ENCODE measurements around the gene SNX14. TPM values are rescaled to one million over a fixed set of nuclear protein-coding genes. Genes with fewer than 3 reads are reported as not detected.

Gene SNX14
- total and polyA plus RNA-seq, 2 of the 8 experiments (the other 6 are each of a cell fraction or from before 2014, with no cell fraction given) = 11.9 to 24.2 TPM

DNA sequence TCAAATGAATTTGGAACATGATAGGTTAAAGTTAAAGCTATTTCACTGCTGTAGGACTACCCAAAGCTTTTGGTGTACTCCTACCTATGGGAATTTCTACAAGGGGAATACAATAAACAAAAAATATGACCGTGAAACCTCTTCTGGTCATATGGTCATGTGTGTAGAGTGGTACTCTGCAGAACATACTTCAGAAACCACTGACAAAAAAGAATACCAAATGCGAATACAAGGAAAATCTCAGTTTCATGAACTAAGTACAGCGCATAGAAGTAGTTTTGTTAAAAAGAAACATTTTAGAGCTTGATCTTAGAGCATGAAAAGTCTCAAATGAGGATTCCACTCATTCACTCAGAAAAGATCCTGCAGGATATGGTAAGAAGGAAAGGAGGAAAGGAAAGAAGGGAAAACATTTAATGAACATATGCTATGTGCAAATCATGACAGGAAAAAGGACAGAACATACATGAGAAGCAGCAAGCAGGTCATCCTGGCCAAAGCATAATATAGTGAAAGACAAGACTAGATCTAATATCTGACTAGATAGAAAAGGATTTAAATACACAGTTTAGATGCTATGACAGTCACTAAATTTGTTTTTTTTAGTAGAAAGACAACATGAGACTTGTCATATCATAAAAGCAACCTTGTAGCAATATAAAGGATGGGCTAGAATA, 36.5 kb downstream of the SNX14 start (continued):
- TF ChIP-seq, protein P1, sequence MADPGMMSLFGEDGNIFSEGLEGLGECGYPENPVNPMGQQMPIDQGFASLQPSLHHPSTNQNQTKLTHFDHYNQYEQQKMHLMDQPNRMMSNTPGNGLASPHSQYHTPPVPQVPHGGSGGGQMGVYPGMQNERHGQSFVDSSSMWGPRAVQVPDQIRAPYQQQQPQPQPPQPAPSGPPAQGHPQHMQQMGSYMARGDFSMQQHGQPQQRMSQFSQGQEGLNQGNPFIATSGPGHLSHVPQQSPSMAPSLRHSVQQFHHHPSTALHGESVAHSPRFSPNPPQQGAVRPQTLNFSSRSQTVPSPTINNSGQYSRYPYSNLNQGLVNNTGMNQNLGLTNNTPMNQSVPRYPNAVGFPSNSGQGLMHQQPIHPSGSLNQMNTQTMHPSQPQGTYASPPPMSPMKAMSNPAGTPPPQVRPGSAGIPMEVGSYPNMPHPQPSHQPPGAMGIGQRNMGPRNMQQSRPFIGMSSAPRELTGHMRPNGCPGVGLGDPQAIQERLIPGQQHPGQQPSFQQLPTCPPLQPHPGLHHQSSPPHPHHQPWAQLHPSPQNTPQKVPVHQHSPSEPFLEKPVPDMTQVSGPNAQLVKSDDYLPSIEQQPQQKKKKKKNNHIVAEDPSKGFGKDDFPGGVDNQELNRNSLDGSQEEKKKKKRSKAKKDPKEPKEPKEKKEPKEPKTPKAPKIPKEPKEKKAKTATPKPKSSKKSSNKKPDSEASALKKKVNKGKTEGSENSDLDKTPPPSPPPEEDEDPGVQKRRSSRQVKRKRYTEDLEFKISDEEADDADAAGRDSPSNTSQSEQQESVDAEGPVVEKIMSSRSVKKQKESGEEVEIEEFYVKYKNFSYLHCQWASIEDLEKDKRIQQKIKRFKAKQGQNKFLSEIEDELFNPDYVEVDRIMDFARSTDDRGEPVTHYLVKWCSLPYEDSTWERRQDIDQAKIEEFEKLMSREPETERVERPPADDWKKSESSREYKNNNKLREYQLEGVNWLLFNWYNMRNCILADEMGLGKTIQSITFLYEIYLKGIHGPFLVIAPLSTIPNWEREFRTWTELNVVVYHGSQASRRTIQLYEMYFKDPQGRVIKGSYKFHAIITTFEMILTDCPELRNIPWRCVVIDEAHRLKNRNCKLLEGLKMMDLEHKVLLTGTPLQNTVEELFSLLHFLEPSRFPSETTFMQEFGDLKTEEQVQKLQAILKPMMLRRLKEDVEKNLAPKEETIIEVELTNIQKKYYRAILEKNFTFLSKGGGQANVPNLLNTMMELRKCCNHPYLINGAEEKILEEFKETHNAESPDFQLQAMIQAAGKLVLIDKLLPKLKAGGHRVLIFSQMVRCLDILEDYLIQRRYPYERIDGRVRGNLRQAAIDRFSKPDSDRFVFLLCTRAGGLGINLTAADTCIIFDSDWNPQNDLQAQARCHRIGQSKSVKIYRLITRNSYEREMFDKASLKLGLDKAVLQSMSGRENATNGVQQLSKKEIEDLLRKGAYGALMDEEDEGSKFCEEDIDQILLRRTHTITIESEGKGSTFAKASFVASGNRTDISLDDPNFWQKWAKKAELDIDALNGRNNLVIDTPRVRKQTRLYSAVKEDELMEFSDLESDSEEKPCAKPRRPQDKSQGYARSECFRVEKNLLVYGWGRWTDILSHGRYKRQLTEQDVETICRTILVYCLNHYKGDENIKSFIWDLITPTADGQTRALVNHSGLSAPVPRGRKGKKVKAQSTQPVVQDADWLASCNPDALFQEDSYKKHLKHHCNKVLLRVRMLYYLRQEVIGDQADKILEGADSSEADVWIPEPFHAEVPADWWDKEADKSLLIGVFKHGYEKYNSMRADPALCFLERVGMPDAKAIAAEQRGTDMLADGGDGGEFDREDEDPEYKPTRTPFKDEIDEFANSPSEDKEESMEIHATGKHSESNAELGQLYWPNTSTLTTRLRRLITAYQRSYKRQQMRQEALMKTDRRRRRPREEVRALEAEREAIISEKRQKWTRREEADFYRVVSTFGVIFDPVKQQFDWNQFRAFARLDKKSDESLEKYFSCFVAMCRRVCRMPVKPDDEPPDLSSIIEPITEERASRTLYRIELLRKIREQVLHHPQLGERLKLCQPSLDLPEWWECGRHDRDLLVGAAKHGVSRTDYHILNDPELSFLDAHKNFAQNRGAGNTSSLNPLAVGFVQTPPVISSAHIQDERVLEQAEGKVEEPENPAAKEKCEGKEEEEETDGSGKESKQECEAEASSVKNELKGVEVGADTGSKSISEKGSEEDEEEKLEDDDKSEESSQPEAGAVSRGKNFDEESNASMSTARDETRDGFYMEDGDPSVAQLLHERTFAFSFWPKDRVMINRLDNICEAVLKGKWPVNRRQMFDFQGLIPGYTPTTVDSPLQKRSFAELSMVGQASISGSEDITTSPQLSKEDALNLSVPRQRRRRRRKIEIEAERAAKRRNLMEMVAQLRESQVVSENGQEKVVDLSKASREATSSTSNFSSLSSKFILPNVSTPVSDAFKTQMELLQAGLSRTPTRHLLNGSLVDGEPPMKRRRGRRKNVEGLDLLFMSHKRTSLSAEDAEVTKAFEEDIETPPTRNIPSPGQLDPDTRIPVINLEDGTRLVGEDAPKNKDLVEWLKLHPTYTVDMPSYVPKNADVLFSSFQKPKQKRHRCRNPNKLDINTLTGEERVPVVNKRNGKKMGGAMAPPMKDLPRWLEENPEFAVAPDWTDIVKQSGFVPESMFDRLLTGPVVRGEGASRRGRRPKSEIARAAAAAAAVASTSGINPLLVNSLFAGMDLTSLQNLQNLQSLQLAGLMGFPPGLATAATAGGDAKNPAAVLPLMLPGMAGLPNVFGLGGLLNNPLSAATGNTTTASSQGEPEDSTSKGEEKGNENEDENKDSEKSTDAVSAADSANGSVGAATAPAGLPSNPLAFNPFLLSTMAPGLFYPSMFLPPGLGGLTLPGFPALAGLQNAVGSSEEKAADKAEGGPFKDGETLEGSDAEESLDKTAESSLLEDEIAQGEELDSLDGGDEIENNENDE (IDR thresholded peaks at IDR 0.05; ENCODE audit: insufficient replicate concordance, low read length) = no peak
- TF ChIP-seq BCL11A (IDR thresholded peaks at IDR 0.05; ENCODE audit: low read depth in 2 of 2, low read length in 2 of 2) (no peak), POLR2AphosphoS5 (IDR thresholded peaks at IDR 0.05; ENCODE audit: low read depth, low read length) (no peak), SIN3A (conservative IDR thresholded peaks at IDR 0.05 in 1 of 2, IDR thresholded peaks at IDR 0.05 in 1 of 2; ENCODE audit: low read depth in 1 of 2, low read length in 2 of 2) (no peak), RAD21 (IDR thresholded peaks at IDR 0.05 in 1 of 2, conservative IDR thresholded peaks at IDR 0.05 in 1 of 2; ENCODE audit: low read depth in 2 of 2, low read length in 2 of 2) (no peak), SAP30 (IDR thresholded peaks at IDR 0.05; ENCODE audit: insufficient read depth, insufficient replicate concordance, low read length) (no peak), RBBP5 (IDR thresholded peaks at IDR 0.05; ENCODE audit: borderline replicate concordance, low read depth, low read length) (no peak), SUZ12 (IDR thresholded peaks at IDR 0.05; ENCODE audit: low read length) (no peak), ASH2L (IDR thresholded peaks at IDR 0.05; ENCODE audit: low read length) (no peak), KDM4A (IDR thresholded peaks at IDR 0.05; ENCODE audit: low read depth, low read length, severe bottlenecking) (no peak)

All from H1 (cell line).